ENCODE measurements around the gene EIF4ENIF1. TPM values are rescaled to one million over a fixed set of nuclear protein-coding genes. Genes with fewer than 3 reads are reported as not detected.
A peak's percentile ranks its signal among the peaks of the same experiment; 100 is the strongest.
"Not testable (repeated sequence)": the region's sequence is repeated elsewhere in the genome, so short reads cannot be mapped to it uniquely, and the experiment has no call there.

EIF4ENIF1 gene
- total RNA-seq, 1 donor from 2014 or later: 19.0 TPM

DNA sequence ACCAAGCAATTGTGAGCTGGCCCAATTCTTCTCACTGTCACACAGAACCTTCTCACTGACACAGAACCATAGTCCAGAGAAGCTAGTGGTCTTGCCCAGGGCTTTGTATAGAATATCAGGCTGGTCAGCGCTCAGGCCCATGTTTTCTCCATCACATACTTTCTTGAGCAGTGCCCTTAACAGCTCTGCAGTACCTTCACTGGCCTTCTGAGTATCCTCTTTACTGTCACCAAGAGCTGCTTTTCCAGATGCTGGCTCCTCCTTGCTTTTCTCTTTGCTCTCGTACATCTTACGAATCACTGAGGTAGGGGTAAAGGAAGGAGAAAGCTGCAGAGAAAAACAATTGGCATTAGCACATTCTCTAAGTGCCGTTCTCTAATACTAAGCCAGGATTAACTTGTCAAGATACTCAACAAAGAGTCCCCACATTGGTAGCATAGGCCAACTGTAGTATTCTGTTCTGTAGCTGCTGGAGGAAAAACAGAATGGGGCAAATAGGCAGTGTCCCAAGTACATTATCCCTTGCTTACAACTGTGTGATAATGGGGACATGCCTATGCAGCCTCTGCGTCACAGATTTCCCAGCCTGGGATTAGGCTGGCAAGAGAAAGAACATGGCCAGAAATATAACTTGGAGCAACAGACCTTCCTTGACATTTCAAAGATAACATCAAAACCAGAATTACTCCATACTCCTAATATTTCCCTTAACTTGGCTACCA, 46.7 kb downstream of the EIF4ENIF1 start:
- no peak for ATAC-seq

DNA sequence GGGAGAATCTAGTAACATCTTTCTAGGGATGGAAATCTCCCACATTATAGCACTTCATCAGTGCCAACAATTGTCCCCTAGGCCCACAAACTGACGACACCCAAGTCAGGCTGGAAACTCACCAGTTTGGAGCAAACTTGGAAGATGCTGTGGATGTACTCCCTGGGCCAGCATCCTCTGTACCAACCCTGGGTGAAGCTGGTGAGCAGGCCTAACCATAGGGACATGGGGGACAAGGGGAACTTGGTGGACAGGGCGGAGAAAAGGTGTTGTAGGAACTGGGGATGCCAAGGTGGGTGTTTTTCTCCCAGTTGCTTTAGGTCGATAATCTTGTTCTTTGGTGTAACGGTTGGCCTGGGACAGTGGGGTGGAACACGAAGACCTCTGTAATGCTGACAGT, 48.0 kb downstream of the EIF4ENIF1 start:
- no peak for ATAC-seq

DNA sequence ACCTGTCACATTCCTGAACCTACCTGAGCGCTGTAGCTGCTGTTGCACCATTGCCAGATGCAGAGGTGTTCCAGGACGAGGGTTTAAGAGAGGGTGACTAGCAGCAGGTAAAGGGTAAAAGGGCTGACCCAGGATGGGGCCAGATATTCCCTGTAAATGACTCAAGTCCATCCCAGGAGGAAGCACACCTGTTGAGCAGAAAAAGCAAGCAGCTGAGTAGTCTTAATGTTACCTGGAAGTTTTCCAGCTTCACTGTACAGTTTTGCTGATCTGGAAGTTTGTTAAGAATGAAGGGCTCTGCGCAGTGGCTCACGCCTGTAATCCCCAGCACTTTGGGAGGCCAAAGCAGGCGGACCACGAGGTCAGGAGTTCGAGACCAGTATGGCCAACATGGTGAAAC, 49.0 kb downstream of the EIF4ENIF1 start:
- no peak for ATAC-seq

DNA sequence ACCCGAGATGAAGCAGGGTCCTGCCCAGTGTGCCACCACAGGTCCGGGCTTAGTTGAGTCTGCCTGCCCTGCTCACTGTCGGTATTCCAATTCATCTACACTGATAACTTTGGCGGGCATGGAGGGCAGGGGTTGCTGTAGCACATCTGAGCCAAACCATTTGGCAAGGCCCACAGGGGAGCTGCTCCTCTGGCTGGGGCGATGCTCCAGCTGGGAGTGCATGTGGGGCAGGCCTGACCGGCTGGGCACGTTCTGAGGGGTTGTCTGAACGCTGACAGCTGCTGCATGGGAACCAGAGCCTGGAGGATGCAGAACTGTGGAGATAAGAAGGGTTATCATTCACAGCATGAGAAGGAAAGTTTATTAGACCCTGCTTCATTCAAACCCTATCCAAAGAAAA, 49.8 kb downstream of the EIF4ENIF1 start:
- ATAC-seq: no peak

DNA sequence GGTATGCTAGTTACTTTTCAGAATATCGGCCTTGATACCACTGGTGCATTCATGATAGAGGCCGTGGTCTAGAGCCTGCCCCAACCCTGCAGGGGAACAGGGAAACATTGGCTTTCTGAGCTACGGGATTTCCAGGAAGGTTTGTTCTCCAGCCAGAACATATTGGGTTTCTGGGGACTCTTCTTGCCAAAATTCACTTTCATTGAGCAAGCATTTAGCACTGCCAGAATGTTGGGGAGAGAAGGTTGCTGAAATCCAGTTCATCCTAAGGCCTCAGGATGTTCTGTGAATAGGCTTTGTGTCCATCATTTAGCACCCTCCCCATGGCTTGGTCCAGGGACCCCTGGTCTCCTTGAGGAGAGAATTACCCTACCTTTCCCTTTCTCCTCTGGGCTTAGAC, 53.5 kb downstream of the EIF4ENIF1 start:
- no peak for ATAC-seq

DNA sequence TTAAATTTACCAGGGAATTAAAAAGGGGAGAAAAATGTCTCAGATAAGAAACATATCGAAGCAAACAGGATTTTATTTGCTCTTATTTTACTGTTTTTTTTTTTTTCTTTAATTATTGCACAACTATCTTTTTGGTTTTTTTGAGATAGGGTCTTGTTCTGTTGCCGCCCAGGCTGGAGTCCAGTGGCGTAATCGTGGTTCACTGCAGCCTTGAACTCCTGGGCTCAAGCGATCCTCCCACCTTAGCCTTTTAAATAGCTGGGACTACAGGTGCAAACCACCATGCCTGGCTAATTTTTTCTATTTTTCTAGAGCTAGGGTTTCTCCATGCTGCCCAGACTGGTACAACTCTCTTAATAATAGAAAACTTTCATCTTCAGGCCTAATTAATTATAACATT, 57.7 kb downstream of the EIF4ENIF1 start:
- no peak for ATAC-seq

DNA sequence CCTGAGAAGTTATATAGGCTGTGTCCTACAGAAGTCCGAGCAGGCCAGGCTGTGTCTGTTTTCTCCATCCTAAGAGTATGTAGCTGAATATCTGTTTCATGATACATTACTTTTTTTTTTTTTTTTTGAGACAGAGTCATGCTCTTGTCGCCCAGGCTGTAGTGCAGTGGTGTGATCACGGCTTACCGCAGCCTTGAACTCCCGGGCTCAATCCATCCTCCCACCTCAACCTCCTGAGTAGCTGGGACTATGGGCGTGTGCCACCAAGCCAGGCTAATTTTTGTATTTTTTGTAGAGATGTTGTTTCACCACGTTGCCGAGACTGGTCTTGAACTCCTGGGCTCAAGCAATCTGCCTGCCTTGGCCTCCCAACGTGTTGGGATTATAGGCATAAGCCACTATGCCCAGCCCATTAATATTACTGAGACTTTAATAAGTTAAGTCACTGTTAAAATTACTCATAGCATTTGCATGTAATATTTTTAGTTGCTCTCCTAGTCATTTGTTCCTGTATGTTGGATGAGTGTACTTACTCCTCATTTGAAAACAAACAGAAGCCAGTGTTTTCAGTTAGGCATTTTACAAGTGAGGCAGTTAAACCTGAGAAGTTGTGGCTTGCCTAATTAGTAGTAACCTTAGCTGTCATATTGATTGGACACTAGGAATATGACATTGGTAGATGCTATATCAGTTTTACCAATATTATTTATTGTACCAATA, 64.2 kb downstream of the EIF4ENIF1 start:
- ATAC-seq: peak; percentile 31

DNA sequence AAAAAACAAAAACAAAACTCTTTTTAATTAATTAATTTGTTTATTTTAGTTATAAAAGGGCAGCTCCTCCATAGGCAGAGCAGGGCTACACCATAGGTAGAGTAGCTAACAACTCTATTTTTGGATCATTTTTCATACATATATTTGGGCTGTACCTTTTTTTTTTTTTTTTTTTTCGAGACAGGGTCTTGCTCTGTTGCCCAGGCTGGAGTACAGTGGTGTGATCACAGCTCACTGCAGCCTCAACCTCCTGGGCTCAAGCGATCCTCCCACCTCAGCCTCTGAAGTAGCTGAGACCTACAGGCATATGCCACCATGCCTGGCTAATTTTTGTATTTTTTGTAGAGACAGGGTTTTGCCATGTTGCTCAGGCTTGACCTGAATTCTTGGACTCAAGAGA, 87.3 kb downstream of the EIF4ENIF1 start:
- ATAC-seq: not testable (repeated sequence)

DNA sequence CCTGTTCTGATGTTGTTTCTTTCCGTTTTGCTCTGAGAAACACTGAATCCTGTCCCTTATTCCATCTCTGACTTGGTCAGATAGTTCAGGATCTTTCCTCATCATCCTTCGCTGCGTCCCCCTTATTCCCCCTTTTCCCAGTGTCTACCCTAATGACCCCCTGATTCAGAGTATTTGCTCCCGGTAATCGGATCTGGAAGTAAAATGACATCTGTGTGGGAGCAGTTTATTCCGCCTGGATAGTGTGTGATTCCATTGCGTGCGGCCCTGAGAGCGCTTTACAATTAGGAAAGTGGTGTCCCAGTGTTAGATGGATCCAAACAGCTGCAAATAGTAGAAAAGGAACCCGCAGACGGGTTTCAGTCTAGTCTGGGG, 89.6 kb downstream of the EIF4ENIF1 start:
- no peak for ATAC-seq

DNA sequence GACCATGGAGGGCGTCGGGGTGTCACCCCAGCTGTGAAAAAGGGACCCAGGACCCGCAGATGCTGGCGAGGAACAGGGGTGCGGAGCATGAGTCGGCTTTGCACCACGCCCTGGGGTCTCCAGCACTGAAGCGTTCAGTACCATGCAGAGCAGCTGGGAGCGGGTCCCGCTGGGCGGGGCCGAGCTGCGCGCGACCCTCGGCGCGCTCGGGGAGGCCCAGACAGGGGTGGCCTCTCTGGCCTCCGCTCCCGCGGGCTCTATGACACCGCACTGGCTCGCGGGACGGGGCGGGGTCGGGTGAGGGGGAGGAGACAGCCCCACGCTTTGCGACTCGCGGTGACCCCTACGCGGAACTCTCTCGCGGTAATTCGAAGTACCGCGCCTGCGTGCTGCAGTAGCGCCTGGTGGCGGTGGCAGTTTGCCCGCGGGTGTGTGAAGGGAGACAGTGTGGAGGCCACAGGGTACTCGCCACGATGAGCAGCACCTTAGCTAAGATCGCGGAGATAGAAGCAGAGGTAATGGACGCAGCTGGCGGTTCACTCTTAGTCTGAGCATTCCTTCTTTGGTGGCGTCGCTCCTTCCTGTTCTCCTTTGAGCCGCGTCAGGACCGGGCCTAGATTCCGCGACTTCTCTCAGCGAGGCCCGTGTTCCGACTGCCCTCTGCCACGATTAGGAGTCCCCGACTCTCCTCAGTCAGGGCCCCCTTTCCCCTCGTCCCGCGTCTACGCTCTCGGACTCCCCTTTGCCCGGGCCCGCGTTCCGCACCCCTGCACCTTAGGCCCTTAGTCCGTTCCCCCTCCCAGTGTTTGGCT, 90.2 kb downstream of the EIF4ENIF1 start, which contains the start of gene DRG1:
DRG1 (plus strand) TSS at position 394 of the 812 bp plus-strand sequence; CDS start at position 474, 80 bp downstream.
- peak; percentile 99 for ATAC-seq

DNA sequence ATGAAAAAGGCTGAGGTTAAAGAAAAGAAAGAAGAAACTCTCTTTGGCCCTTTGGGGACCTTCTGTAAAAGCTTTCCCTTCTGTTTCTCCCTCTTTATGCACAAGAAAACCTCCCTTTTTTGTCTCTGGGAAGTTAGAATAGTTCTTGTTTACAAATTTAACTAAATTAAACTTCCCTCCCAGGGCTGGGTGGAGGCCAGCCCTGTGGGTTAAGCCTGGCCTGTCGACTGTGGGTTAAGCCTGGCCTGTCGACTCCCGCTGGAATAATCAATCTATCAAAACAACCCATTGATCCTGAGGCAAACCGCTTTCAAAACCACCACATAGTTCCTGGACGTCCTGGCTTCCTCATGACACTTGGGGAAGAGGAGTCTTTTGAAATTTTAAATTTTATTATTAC, 91.4 kb downstream of the EIF4ENIF1 start:
- no peak for ATAC-seq

DNA sequence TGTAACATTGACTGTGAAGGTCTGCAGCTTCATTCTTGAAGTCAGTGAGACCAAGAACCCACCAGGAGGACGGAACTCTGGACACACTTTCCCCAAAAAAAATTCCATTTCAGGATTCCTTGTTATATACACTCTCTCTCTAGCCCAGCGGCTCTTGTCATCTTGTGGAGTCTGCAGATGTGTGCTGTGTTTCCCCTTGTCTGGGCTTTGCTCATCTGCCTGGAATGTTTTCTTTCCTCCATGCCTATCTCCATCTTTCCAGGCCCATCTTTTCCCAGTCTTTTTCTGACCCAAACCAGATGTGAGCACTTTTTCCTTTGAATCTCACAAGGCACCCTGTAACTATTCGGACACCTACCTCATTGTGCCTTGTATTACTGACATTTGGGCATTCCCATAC, 95.3 kb downstream of the EIF4ENIF1 start:
- ATAC-seq: no peak

DNA sequence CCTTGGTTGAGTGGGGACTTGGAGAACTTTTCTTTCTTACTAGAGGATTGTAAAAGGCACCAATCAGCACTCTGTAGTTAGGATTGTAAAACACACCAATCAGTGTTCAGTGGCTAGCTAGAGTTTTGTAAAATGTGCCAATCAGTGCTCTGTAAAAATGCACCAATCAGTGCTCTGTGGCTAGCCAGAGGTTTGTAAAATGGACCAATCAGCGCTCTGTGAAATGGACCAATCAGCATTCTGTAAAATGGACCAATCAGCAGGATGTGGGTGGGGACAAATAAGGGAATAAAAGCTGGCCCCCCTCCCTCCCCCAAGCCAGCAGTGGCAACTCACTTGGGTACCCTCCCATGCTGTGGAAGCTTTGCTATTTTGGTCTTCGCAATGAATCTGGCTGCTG, 95.7 kb downstream of the EIF4ENIF1 start:
- ATAC-seq: no peak

Other genes with a start within 250 kb of the EIF4ENIF1 start
- 5.8 TPM for gene PIK3IP1, start 197.4 kb downstream of the EIF4ENIF1 start, total RNA-seq
- gene PATZ1, start 143.5 kb downstream of the EIF4ENIF1 start, total RNA-seq: 6.2 TPM
- gene DRG1, start 90.2 kb downstream of the EIF4ENIF1 start, total RNA-seq: 38.1 TPM
- gene SFI1, start 6.7 kb upstream of the EIF4ENIF1 start, total RNA-seq: 12.5 TPM
- 20.2 TPM for gene PISD, start 172.4 kb upstream of the EIF4ENIF1 start, total RNA-seq

Data from esophagus mucosa (tissue), 1 donor.